Stimulated activated CD4-positive, alpha-beta T cell treated with anti-CD3 and anti-CD28 coated beads, Interleukin-4, amount 100 ng/mL, for 48 hours (primary cell): ENCODE results near the gene SMU1.
A peak's percentile ranks its signal among the peaks of the same experiment; 100 is the strongest.
"Not testable (repeated sequence)": the region's sequence is repeated elsewhere in the genome, so short reads cannot be mapped to it uniquely, and the experiment has no call there.

ENCODE experiments used
- DNase-seq, 2 donors: peaks; one replicate each; pipeline ENCODE4 v3.0.0-alpha.2; 2020; ENCODE audit warnings: low read depth in 2 of 2

SMU1 gene

GRCh38 chr9:33013962-33014664 lies 62.4 kb downstream of the SMU1 start:
- no peak for DNase-seq

- DNase-seq = no peak
These were observed 64.0 kb downstream of the SMU1 start for GRCh38 chr9:33012328-33013069.

GRCh38 chr9:33011831-33012230 lies 64.6 kb downstream of the SMU1 start:
- DNase-seq = no peak

GRCh38 chr9:33007755-33008154 lies 68.7 kb downstream of the SMU1 start:
- no peak for DNase-seq

GRCh38 chr9:33005335-33005734 lies 71.1 kb downstream of the SMU1 start:
- DNase-seq = not testable (repeated sequence)

- peak in 1 of 2 donors; percentile 27 for DNase-seq
These were observed 75.8 kb downstream of the SMU1 start for GRCh38 chr9:33000682-33001055.

GRCh38 chr9:32992595-32993238 lies 83.8 kb downstream of the SMU1 start:
- DNase-seq = no peak

GRCh38 chr9:32991897-32992594 lies 84.4 kb downstream of the SMU1 start:
- DNase-seq = no peak
